Uterus (tissue), 4 donors: ENCODE measurements around the gene OAT. TPM values are rescaled to one million over a fixed set of nuclear protein-coding genes. Genes with fewer than 3 reads are reported as not detected.
"Not testable (repeated sequence)": the region's sequence is repeated elsewhere in the genome, so short reads cannot be mapped to it uniquely, and the experiment has no call there.

Experiments
- DNase-seq, 2 donors: peaks; one replicate each; pipeline ENCODE4 v3.0.0-alpha.2; 2019 to 2020
- H3K27ac ChIP-seq, 2 donors: fragments of 200-600 bp; sonication (generic); 1 replicate in 1 of 2; 2 replicates in 1 of 2; pipeline ENCODE4 v1.5.1; 2016 to 2018
- H3K27me3 ChIP-seq, 2 donors: fragments of 200-600 bp; sonication (generic); one replicate each; pipeline ENCODE4 v1.5.1; 2018 to 2019; ENCODE audit warnings: control low read depth in 1 of 2
- H3K36me3 ChIP-seq, 2 donors: fragments of 200-600 bp; sonication (generic); one replicate each; pipeline ENCODE4 v1.5.1; 2019; ENCODE audit warnings: control low read depth in 1 of 2
- H3K4me1 ChIP-seq, 2 donors: fragments of 200-600 bp; sonication (generic); one replicate each; pipeline ENCODE4 v1.5.1; 2018 to 2019; ENCODE audit warnings: control low read depth in 1 of 2
- H3K4me3 ChIP-seq, 2 donors: fragments of 200-600 bp; sonication (generic); 1 replicate in 1 of 2; 2 replicates in 1 of 2; pipeline ENCODE4 v1.5.1; 2018 to 2019; ENCODE audit warnings: mild to moderate bottlenecking in 1 of 2
- H3K9me3 ChIP-seq, 2 donors: fragments of 200-600 bp; sonication (generic); one replicate each; pipeline ENCODE4 v1.5.1; 2019; ENCODE audit warnings: control low read depth in 1 of 2
- CTCF ChIP-seq, 4 experiments: fragments of 200-600 bp in 2 of 4; fragments of 450-650 bp in 2 of 4; sonication (generic) in 2 of 4; IDR thresholded peaks; one replicate each; pipeline ENCODE4 v1.5.1; 2016 to 2019; ENCODE audit warnings: antibody characterized with exemption in 4 of 4, mild to moderate bottlenecking in 2 of 4, moderate library complexity in 1 of 4
- POLR2A ChIP-seq, 2 donors: fragments of 450-650 bp; IDR thresholded peaks; one replicate each; pipeline ENCODE4 v1.6.1; 2016; ENCODE audit warnings: antibody characterized with exemption in 2 of 2, mild to moderate bottlenecking in 1 of 2, moderate library complexity in 1 of 2
- intact Hi-C: fragments of 100-400 bp; cut with DNase I; formaldehyde crosslinking; loops from one replicate; pipeline ENCODE4 v1.15.1; 2023; ENCODE audit warnings: low total_unique reads
- total RNA-seq, 4 donors: library from RNA; depleted of rRNA in 3 of 4; stranded (reverse); fragments of >200 nt in 3 of 4; gene quantifications; one replicate each; pipeline versions ENCODE4 v1.1.0 to v1.2.4, GENCODE V29; 2014 to 2023
- donor health status: DM: yes; HTN: yes; CAD: no.

The OAT gene
- total RNA-seq, 4 donors from 2014 or later, result 75.3 to 175 (median 97.6) TPM

- no peaks in the 10 kb centered on the region for H3K4me1 ChIP-seq
- no peaks in the 10 kb centered on the region for H3K27me3 ChIP-seq
- no peak for DNase-seq
- no peaks in the 10 kb centered on the region for H3K9me3 ChIP-seq
- intact Hi-C loops, result no loop called here
- no peaks in the 10 kb centered on the region for H3K36me3 ChIP-seq
- H3K4me3 ChIP-seq, result no peak overlapping the region
- no peak overlapping the region for H3K27ac ChIP-seq
- no peak for TF ChIP-seq CTCF (IDR thresholded peaks at IDR 0.05)
- TF ChIP-seq POLR2A (IDR thresholded peaks at IDR 0.05), result no peak
Measured at GRCh38 chr10:124375353-124375614, 43.4 kb downstream of the OAT start.

DNA sequence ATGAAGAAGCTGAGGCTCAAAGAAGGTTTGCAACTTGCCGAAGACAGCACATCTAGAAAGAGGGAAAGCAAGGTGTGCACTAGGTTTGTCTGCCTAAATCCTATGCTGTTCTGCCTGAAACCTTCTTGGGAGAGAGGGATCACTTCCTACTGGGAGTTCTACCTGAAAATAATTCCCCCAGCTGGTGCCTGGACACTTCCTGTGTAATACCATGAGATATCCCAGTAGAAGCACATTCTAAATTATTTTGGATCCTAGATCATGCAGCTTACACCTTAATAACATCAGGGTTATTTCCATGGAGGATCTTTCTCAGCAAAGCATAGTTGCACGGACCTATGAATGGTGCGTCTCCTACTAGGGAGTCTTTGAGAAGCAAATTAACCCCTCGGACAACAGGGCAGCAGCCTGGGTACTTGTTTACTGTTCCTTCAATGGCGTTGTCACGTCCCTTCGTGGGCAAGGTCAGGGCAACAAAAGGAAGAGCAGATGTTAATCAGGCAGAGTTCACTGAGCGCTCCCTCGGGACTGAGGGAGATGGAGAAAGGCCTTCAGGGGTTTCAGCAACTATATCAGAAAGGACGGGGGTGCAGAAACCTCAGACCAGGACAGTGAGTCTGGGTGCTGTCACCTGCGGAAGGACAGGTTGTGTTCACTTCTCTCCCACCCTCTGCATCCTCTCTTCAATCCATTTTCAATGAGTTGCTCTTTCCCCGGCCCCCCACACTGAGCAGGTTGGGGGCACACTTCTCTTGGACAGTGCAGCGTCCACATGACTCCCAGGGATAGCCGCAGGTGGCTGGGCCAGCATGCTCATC, 44.0 kb downstream of the OAT start:
- DNase-seq, result no peak
- no peaks in the 10 kb centered on the region for H3K36me3 ChIP-seq
- no peaks in the 10 kb centered on the region for H3K27me3 ChIP-seq
- H3K4me1 ChIP-seq, result no peaks in the 10 kb centered on the region
- no peak overlapping the region for H3K27ac ChIP-seq
- intact Hi-C loops, result no loop called here
- no peak overlapping the region for H3K4me3 ChIP-seq
- TF ChIP-seq CTCF (IDR thresholded peaks at IDR 0.05), result no peak
- TF ChIP-seq POLR2A (IDR thresholded peaks at IDR 0.05), result no peak
- H3K9me3 ChIP-seq, result no peaks in the 10 kb centered on the region

DNA sequence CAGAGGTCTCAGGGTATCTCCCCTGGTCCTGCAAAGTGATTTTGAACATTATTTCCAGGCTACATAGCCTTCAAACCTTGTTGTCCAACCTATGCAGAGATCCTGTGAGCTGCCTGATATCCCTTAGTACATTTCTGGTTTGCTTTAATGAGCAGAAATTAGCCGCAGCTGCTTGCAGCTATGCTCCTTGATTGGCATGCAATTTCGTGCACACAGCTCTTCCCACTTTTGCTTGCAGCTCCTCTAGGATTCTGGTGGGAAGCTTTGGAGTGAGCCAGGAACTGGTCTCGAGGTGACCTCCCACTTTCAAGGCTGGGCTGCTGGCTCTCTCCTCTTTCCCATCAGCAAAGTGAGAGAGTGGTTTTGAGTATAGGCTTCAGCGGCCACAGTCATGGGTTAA, 45.8 kb downstream of the OAT start:
- Histone ChIP-seq H3K36me3 (no peaks in the 10 kb centered on the region), H3K4me3 (no peak overlapping the region), H3K27me3 (no peaks in the 10 kb centered on the region), H3K27ac (no peak overlapping the region), H3K9me3 (no peaks in the 10 kb centered on the region), H3K4me1 (no peaks in the 10 kb centered on the region)
- intact Hi-C loops, result no loop called here
- DNase-seq, result no peak
- TF ChIP-seq CTCF (IDR thresholded peaks at IDR 0.05) (no peak), POLR2A (IDR thresholded peaks at IDR 0.05) (no peak)

- Histone ChIP-seq H3K4me3 (no peak overlapping the region), H3K27ac (no peak overlapping the region), H3K9me3 (no peaks in the 10 kb centered on the region), H3K27me3 (no peaks in the 10 kb centered on the region), H3K4me1 (no peaks in the 10 kb centered on the region), H3K36me3 (no peaks in the 10 kb centered on the region)
- TF ChIP-seq POLR2A (IDR thresholded peaks at IDR 0.05) (no peak), CTCF (IDR thresholded peaks at IDR 0.05) (no peak)
- intact Hi-C loops, result no loop called here
- no peak for DNase-seq
Measured at GRCh38 chr10:124370426-124370825, 48.3 kb downstream of the OAT start.

- no peak for DNase-seq
- no peaks in the 10 kb centered on the region for H3K36me3 ChIP-seq
- intact Hi-C loops, result no loop called here
Measured at GRCh38 chr10:124369986-124370385, 48.7 kb downstream of the OAT start.

GRCh38 chr10:124369533-124369932, 49.2 kb downstream of the OAT start:
- H3K4me1 ChIP-seq, H3K27me3 ChIP-seq, H3K4me3 ChIP-seq, intact Hi-C loops, DNase-seq, H3K9me3 ChIP-seq, H3K27ac ChIP-seq, H3K36me3 ChIP-seq: not testable (repeated sequence)

More at GRCh38 chr10:124369986-124370385, 48.7 kb downstream of the OAT start:
- H3K9me3 ChIP-seq, result no peaks in the 10 kb centered on the region
- TF ChIP-seq CTCF (IDR thresholded peaks at IDR 0.05) (no peak), POLR2A (IDR thresholded peaks at IDR 0.05) (no peak)
- no peak overlapping the region for H3K4me3 ChIP-seq
- H3K27ac ChIP-seq, result no peak overlapping the region
- no peaks in the 10 kb centered on the region for H3K4me1 ChIP-seq
- no peaks in the 10 kb centered on the region for H3K27me3 ChIP-seq
